Pons (tissue), 1 donor: Measurements from ENCODE around the gene SDC3.
"Not testable (repeated sequence)": the region's sequence is repeated elsewhere in the genome, so short reads cannot be mapped to it uniquely, and the experiment has no call there.

Experiments
- DNase-seq: peaks from one replicate; pipeline ENCODE4 v3.0.0-alpha.2; 2016; ENCODE audit warnings: low spot score

The SDC3 gene, protein sequence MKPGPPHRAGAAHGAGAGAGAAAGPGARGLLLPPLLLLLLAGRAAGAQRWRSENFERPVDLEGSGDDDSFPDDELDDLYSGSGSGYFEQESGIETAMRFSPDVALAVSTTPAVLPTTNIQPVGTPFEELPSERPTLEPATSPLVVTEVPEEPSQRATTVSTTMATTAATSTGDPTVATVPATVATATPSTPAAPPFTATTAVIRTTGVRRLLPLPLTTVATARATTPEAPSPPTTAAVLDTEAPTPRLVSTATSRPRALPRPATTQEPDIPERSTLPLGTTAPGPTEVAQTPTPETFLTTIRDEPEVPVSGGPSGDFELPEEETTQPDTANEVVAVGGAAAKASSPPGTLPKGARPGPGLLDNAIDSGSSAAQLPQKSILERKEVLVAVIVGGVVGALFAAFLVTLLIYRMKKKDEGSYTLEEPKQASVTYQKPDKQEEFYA

DNA sequence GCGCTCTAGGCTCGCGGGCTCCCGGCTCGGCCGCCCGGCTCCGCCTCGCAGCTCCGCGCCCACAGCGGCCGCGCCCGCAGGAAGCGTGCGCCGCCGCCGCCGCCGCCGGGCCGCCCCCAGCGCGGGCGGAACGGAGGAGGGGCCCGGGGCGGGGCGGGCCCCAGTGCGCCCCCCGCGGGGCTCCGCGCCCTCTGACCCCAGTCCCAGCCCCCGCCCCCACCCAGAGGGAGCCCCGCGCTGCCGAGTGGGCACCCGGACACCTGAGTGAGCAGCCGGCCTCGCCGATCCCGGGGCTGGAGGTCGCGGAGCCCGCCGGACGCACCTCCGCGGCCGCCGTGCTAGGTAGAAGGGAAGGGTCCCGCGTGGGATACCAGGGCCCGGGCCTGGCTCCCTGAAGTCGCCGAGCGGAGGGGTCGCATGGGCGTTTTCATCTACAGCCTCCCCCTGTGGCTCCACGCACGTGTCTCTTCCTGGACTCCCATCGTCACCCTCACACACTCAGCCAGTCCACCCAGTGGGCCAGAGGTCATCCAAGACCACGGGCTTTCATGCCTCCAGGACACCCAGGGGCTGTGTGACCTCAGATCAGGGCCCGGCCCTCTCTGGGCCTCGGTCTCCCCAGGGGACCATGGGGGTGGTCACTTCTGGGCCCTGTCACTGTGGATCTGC is at the start of gene SDC3:
TSS of gene SDC3 (minus strand) at position 63 of the 669 bp plus-strand sequence. CDS start 172 bp downstream, outside the sequence.
- DNase-seq: no peak

DNA sequence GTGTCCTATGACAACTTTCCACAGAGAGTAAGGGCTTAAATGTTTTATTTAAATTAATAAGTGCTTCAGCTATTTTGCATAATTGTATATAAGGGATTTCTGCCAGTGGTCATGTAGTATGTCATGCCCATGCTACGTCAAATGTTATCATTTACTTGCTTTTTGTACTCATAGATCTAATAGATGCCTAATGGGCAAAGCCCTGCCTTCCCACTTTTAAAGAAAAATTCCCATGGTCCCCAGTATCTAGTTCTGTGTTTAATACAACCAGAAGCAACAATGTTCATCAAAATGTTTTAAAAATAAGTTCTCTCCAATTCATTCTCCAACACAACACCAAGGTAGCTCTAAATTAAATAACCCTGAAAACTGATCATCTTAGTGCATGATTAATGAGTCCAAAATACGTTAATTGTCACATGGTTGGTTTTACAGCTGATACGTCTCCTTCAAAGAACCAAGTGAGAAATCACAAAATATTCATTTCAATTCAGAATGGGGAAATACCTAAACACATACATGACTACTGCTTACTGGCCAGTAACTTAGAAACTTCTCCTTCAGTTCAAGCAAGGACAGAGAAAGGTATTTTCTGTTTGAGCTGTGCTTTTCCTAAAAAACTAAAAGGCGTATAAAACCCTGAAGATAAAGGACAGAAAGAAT is 49.1 kb upstream of the SDC3 start:
- no peak for DNase-seq

DNA sequence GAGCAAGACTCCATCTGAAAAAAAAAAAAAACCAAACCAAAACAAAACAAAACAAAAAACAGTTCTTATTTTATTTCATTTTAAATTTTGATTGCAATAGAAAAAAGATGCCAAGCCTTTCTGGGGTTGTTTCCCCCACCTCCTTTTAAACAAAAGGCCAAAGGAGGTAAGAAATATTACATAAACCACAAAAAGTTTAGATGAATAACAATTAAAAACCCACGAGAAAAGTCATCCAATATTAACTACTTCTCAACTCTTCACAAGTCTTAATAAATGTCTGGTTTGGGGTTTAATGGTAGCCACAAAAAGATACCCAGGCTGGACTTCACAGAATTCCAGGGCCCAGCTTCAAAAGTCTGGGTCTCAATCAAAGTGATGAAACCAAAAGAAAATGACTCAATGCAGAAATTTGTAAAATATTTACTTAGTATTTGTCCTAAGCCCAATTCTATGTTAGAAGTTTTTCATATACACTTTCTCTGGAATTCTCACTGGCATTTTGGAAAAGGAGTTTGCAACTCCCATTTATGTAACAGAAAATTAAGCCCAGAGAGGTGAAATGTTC is 47.0 kb upstream of the SDC3 start:
- no peak for DNase-seq

DNA sequence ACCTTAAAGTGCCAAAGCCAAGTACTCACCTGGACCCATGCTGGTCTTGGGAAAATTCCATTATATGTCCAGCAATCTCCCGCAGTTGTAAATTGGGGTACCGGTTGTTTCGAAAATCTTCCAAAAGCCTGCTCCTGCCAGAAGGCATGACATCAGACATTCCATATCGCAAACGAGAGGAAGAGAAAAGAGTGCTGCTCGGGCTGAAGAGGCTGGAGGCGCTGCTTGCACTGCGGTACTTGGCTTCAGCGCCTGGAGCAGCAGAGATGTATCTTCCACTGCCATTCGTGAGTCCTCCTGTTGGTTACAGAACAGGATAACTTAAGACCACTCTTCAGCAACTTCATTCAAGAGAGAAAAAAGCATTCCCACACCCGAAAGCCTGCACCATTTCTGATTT is 45.1 kb upstream of the SDC3 start:
- no peak for DNase-seq

DNA sequence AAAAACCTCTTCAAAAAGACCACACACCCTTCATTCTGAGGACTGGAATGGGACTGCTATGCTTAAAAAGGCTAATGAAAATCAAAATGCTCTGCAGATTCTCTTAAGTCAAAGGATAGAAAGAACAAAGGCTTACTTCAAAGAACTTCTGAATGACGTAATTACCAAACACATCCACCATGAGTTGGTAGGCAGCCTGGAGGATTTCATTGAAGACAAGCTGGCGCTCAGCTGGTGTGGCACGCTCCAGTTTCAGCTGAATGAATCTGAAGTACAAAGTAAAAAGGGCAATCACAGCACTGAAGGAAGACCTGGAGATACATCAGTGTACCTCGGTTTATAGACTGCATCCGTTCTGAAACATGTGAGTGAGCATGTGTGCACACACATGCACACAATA is 43.5 kb upstream of the SDC3 start:
- DNase-seq: peak; percentile 74

DNA sequence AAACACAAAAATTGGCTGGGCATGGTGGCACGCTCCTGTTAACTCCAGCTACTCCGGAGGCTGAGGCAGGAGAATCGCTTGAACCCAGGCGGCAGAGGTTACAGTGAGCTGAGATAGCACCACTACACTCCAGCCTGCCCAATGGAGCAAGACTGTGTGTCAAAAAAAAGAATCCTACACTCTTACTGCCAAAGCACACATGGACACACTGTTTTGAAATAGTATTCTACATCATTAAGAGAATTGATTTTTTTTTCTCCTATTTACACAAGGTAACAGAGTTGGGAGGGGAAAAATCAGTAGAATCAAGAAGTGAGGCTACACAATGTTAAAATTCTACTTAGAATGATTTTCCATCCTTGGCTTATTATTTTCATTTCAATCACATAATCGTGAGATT is 42.1 kb upstream of the SDC3 start:
- no peak for DNase-seq

DNA sequence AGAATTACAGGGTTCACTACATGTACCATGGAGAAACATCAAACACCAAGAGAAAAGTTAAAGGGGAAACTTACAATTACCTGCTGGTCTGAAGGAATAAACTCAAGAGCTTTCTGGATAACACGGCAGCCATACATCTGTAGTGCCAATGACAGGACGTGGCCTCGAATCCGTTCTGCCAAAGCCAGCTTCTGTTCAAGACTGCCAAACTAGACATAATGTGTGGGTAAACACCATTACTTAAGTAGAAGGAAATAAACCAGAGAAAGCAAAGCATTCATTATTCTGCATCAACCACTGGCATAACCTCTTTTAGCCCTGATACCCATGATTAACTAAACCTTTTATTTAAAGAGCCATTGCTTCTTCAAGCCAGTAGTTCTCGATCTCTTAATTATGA is 41.5 kb upstream of the SDC3 start:
- no peak for DNase-seq

DNA sequence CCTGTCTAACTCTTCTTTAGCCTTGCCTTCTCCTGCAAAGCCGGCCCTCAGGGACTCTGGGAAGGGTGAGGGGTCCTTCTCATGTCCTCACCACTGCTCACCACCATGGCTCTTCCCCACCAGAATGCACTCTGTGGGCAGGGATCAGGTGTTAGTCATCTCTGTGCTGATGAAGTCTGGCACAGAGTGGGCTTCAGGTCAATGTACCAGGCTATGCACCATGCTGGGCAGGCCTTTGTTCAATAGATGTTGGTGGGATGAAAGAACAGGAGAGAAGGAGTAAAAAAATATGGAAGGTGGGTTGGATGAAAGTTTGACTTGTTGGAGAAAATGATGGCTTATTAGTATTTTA is 40.9 kb upstream of the SDC3 start:
- DNase-seq: not testable (repeated sequence)

DNA sequence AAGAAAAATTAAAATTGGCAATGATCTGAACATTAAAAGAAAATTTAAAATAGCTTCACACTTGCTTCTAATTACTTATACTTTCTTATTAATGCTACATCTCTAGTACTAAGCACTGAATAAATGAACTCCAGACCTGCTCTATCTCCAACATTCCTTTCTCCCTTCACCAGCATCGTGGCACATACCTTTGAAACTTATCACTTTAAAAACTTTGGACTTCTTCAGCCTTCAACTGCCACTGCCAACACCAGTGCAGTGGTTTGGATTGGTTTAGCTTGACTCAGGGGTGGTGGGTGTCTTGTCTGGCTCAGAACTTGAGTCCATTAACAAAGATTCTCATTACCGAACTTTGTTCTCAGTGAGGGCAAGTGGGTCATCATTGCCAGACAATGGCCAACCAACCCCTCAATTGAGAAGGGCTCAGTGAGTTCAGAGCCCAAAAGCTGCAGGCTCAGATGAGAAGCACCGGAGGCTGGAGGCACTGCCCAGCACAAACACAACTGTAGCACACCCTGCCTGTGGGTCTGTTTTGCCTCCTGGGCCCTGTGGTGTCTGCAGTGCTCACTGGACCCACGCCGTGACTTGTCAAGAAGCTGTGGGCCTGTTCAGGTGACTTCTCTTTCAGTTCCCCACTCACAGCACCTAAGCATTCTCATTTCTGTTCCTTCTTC is 40.4 kb upstream of the SDC3 start:
- not testable (repeated sequence) for DNase-seq

DNA sequence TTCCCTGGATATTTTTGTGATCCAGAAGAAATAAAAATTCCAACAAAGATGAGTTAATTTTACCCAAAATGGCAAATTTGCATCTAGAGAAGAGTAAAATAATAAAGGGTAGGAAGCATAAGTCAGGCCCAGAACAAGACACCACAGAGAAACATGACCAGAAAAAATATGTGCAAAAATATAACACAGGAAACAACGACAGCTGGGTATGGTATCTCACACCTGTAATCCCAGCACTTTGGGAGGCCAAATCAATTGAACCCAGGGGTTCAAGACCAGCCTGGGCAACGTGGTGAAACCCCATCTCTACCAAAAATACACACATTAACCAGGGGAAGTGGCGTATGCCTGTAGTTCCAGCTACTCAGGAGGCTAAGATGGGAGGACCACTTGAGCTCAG is 39.7 kb upstream of the SDC3 start:
- DNase-seq: no peak

DNA sequence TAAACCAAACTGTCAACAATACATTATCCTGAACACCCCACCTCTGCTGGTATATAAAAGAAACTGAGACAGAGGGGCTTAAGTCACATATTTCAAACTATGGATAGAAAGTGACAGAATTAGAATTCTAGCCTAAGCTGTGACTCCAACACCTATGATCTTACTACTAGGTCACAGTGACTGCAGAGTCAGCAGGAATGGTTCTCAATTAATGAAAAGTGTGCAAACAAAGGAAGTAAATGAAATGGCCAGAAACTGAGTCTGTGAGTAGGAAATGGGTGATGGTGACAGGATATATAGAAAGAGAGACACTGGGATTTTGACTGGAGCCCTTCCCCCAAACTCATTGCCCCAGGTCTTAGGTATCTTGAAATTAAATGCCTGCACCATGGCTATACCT is 38.7 kb upstream of the SDC3 start:
- DNase-seq: no peak

DNA sequence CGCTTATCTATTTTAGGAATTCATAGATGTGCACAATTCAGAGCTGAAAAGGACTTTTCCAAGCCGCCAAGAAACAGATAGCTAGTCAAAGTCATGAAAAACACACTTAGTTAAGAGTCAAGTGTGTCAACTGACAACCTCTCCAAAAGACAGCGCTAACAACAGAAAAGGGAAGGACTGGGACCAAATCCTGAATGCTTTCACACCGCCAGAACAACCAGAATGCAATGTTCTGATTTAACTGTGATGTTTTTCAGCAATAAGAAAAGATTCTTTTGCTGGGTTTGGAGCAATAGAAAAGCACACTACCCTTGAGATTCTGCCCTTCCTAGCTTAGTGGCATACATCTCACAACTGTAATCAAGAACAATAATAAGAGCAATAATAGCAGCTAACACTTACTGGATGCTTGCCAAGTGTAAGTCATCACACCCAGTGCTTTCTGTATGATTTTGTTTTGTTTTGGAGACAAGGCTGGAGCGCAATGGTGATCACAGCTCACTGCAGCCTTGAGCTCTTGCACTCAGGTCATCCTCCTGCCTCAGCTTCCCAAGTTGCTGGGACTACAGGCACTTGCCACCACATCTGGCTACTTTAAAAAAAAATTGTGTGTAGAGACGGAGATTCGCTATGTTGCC is 33.9 kb upstream of the SDC3 start:
- DNase-seq: no peak

DNA sequence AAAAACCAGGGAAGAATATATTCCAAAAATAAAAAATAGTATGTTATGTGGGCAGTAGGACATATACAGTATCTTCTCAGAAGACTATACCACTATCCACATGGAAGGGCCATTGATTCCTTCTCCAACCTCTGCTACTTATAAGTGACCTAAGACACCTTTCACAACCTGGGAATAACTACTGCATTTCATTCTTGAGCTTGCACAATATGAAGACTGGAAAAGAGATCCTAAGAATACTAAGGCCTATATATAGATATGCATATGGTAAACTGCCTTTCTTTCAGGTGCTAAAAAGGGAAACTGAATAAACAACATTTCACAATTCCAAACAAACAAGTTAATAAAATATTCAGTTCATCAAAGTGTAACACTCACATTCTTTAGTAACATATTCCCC is 32.0 kb upstream of the SDC3 start:
- no peak for DNase-seq

DNA sequence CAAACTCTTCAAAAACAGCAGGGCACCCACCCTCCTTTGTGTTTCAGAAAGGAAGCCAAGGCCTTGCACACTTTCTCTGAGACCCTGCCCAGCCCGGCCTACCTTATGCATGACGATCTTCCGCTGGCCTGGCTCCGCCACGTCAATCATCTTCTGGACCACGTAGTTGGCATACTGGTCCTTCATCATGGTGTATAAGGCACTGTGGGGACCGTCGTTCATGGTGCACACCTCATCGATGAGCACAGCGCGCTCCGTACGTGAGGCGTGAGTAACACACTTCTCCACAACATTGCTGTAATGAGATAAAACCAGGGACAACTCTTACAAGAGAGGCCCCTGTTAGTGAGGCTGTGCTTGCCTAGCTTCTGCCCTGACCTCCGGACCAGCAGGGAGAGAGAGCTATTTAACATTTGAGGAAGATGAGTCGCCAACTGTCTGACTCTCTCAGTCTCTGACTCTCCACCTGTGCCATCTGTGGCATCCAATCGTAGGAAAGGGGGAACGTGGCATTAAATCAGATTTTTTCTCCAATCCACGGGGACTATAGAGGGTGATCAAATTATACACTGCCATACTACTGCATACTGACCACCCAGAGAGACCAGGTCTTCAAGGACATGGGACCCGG is 28.1 kb upstream of the SDC3 start:
- DNase-seq: no peak

DNA sequence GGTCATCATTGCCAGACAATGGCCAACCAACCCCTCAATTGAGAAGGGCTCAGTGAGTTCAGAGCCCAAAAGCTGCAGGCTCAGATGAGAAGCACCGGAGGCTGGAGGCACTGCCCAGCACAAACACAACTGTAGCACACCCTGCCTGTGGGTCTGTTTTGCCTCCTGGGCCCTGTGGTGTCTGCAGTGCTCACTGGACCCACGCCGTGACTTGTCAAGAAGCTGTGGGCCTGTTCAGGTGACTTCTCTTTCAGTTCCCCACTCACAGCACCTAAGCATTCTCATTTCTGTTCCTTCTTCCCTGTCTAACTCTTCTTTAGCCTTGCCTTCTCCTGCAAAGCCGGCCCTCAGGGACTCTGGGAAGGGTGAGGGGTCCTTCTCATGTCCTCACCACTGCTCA is 27.2 kb upstream of the SDC3 start:
- not testable (repeated sequence) for DNase-seq

DNA sequence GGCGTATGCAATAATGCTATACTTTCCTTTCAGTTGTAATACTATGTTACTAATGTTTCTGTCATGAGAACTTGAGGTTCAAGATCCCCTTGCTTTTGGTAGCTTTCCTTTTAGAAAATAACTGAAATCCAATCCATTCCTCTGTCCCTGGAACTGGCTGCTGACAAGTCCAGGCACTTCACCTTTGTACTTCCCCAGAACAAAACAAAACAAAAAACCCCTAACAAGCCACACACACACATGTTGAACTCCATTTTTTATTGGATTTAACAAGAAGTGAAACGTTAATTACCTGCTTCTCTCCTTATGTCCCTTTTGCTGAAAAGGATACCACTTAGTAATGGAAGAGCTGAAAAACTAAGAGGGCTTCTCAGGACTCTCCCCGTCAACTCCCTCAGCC is 26.1 kb upstream of the SDC3 start:
- DNase-seq: no peak

DNA sequence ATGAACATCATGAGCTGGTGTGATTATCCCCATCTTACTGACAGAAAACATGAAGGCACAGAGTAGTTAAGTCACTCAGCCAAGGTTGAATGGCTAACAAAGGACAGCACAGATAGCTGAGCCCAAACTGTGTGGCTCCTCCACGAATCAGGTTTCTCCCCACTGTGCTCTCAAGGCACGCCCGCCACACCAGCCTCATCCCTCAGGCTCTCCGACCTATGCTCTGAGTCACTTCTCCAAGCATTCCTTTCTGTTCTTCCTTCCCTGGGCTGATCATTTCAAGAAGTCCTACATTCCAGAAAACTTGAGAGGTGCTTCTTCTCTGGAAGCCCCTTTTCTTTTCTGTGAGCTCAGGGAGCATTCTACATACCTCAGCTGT is 25.3 kb upstream of the SDC3 start:
- DNase-seq: no peak

DNA sequence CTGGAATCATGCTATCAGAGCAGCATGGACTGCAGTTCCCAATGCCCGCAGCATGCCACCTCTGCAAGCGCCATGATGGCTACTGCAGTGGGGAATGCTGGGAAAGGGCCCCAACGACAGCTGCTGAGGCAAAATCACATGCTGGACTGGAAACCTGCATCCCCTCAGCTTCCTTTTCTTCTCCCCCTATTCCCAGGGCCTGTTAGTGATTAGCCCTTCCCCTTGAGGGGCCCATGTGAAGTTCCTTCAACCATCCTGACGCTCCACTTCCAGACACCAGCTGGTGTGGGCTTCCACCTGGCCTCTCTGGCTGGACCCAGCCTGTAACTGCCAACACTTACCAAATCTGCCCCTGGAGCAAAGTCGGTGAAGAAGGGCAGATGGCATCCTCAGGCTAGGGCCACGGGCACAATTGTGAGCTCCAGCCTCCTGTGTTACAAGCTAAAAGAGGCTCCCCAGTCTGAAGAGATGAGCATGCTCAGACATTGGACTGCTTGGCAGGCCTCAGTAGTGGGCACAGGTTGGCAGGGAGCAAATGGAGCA is 22.1 kb upstream of the SDC3 start:
- DNase-seq: no peak

DNA sequence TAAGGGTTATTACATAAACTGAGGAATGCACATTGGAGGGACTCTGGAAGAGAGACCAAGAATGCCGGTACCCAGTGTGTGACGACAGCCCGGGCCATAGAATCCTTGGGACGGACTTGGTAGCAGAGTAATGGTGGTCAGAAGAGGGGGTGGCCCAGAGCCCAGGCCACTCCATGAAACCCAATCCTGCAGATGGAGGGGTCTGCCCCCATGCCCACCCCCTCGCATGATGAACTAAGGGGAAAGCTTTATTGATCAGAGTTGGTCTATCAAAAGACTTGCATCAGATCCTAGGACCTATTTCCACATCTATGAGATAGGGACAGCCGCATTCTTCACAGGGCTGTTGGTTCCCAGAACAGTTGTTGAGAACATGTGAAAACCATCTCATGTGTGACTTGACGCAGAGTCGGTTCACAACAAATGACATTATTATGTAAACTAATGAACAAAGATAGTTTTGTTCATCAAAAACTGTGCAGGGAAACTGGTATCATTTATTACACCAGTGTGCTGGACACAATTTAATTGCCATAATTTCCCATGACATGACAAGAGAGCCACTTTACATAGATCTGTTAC is 21.5 kb upstream of the SDC3 start:
- DNase-seq: no peak

DNA sequence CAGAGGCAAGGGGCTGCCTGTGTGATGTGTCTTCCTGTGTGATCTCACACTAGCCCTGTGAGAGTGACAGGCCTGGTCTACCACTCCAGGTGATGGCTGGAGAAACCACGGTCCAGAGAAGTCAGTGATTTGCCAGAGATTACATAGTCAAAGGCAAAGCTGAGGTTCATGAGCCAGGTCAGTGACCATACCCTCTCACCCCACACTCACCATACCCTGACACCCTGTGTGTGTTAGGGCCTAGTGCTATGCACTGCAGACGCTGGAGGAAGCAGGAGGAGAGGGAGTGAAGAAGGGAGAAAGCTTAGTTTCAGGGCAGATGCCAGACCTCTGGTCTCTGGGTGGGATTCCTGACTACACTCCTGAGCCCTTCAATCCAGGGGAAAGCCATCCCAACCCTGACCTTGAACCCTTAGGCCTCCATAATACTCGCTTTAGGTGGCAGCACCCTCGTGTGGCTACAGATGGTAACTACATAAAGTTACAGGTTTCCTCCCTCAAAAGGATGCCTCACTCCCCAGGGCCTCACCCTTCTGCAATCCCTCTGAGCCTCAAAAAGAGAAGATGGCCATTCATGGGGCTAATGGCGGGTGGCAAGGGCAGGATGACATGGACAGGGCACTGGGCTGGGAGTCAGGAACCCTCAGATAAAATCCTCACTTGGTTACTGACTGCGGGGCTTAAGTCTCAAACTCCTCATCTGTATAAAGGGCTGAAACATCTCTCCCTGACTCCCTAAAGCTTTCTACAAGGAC is 20.8 kb upstream of the SDC3 start:
- DNase-seq: peak; percentile 46
